Testis (tissue), 3 donors: Measurements from ENCODE around the gene NHSL2. TPM values are rescaled to one million over a fixed set of nuclear protein-coding genes. Genes with fewer than 3 reads are reported as not detected.

Source experiments
- DNase-seq: peaks from one replicate; pipeline ENCODE4 v3.0.0-alpha.2; 2019
- H3K27ac ChIP-seq, 2 donors: fragments of 200-600 bp; sonication (generic); one replicate each; pipeline ENCODE4 v1.5.1; 2019
- H3K27me3 ChIP-seq: fragments of 200-600 bp; sonication (generic); one replicate; pipeline ENCODE4 v1.5.1; 2019
- H3K36me3 ChIP-seq: fragments of 200-600 bp; sonication (generic); one replicate; pipeline ENCODE4 v1.5.1; 2017; ENCODE audit warnings: low read depth; ENCODE audit errors: missing control alignments
- H3K4me1 ChIP-seq: fragments of 200-600 bp; sonication (generic); one replicate; pipeline ENCODE4 v1.5.1; 2019
- H3K4me3 ChIP-seq, 2 donors: fragments of 200-600 bp; sonication (generic); one replicate each; pipeline ENCODE4 v1.5.1; 2017 to 2019
- H3K9me3 ChIP-seq: fragments of 200-600 bp; sonication (generic); one replicate; pipeline ENCODE4 v1.5.1; 2017
- CTCF ChIP-seq, 3 experiments: fragments of 450-650 bp in 2 of 3; fragments of 200-600 bp in 1 of 3; sonication (generic) in 1 of 3; IDR thresholded peaks; one replicate each; pipeline ENCODE4 v1.5.1; 2016 to 2019; ENCODE audit warnings: antibody characterized with exemption in 3 of 3, mild to moderate bottlenecking in 2 of 3, moderate library complexity in 1 of 3
- POLR2A ChIP-seq: fragments of 450-650 bp; IDR thresholded peaks from one replicate; pipeline ENCODE4 v1.6.1; 2017; ENCODE audit warnings: antibody characterized with exemption, mild to moderate bottlenecking, moderate library complexity
- WGBS, 2 donors: methylation state at CpG; one replicate each; pipeline ENCODE4 v1.1.5; 2018; 5-methylcytosine and 5-hydroxymethylcytosine counted together
- intact Hi-C: fragments of 100-400 bp; cut with DNase I; formaldehyde crosslinking; loops from one replicate; pipeline ENCODE4 v1.15.1; 2023; ENCODE audit warnings: low total_unique reads
- polyA plus RNA-seq: library from polyadenylated mRNA; stranded (reverse); fragments of 350-450 nt; fragmentation: Illumina TruSeq; extraction: RNeasy Lipid Tissue Mini Kit (QIAGEN cat#74804); gene quantifications from one replicate; pipeline ENCODE4 v1.2.3, GENCODE V29; 2014; ENCODE audit warnings: low read depth, low replicate concordance; ENCODE audit not compliant: insufficient read depth
- total RNA-seq, 2 donors: library from RNA; depleted of rRNA; stranded (reverse); fragments of >200 nt; gene quantifications; one replicate each; pipeline ENCODE4 v1.2.3, GENCODE V29; 2016

NHSL2 gene
- total and polyA plus RNA-seq, 3 donors from 2014 or later, result 9.5 to 33.1 (median 32.5) TPM

- H3K36me3 ChIP-seq, result no peaks in the 10 kb centered on the region
- intact Hi-C loops, result no loop called here
- no peak overlapping the region for H3K27ac ChIP-seq
- TF ChIP-seq CTCF (IDR thresholded peaks at IDR 0.05) (no peak), POLR2A (no peak)
- DNase-seq, result no peak
- H3K9me3 ChIP-seq, result no peaks in the 10 kb centered on the region
- H3K4me1 ChIP-seq, result no peaks in the 10 kb centered on the region
- no peak overlapping the region for H3K4me3 ChIP-seq
- H3K27me3 ChIP-seq, result no peaks in the 10 kb centered on the region
- 52 to 60% methylated on average over 5 of the region's 5 CpGs for whole genome bisulfite sequencing, 2 donors
These were observed 139.4 kb downstream of the NHSL2 start for GRCh38 chrX:72050011-72050410.

DNA sequence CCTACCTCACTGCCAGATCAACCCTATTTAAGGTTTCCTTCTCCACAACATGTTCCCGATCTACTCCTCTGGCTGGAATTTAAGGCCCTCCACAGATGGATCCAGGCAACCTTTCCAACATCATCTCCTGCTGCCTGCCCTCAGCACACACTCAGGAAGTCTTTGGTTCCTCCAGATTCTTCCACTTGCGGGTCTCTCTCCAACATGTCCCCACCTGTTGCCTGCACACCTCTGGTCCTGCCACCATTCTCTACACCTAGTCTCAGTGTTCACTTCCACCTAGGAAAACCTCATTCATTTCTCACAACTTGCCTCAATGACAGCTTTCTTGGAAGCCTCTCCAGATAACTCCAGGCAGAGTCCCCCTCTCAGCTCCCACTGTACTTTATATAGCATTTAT lies 140.9 kb downstream of the NHSL2 start:
- no peak for DNase-seq
- Histone ChIP-seq H3K9me3 (no peaks in the 10 kb centered on the region), H3K36me3 (no peaks in the 10 kb centered on the region), H3K4me3 (no peak overlapping the region), H3K27ac (no peak overlapping the region), H3K4me1 (no peaks in the 10 kb centered on the region), H3K27me3 (no peaks in the 10 kb centered on the region)
- WGBS, 2 donors, result 87 to 93% methylated on average over 2 of the region's 2 CpGs
- no peak for TF ChIP-seq POLR2A
- intact Hi-C loops, result no loop called here

DNA sequence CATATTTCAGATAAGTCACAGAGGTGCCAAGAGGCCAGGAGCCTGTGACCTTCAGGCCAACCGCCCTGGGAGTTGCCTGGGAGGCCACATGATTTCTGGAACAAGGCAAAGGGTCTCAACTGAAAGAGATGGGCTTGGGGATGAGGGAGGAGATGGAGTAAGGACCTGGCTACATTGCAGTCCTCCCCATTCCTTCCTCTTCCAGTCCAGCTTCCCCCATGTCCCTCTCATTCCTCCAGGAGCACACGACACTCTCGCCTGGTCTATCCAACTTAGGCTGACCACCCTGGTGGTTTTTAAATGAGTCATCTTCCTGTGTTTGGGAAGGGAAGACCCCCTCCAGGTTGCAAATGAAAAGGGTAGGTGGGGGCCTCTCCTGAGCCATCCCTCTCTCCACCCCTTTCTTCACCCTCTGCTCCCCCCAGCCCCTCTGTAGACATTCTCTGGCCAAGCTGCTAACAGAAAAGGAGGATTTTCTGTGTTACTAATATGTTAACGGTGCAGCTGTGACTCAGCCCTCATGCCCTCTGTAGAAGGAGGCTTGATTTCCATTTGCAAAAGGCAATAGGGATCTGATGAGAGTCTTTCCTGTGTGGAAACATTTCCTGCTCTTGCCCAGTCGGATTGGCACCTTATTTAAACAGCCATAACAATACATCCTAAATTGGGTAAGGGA lies 141.9 kb downstream of the NHSL2 start:
- WGBS, 2 donors, result 74 to 75% methylated on average over 2 to 5 of the region's 5 CpGs
- no peak overlapping the region for H3K27ac ChIP-seq
- no peak for DNase-seq
- H3K4me3 ChIP-seq, result no peak overlapping the region
- H3K27me3 ChIP-seq, result no peaks in the 10 kb centered on the region
- H3K4me1 ChIP-seq, result no peaks in the 10 kb centered on the region
- H3K9me3 ChIP-seq, result no peaks in the 10 kb centered on the region
- intact Hi-C loops, result no loop called here
- H3K36me3 ChIP-seq, result no peaks in the 10 kb centered on the region
- no peak for TF ChIP-seq POLR2A
- no peak for TF ChIP-seq CTCF (IDR thresholded peaks at IDR 0.05)

DNA sequence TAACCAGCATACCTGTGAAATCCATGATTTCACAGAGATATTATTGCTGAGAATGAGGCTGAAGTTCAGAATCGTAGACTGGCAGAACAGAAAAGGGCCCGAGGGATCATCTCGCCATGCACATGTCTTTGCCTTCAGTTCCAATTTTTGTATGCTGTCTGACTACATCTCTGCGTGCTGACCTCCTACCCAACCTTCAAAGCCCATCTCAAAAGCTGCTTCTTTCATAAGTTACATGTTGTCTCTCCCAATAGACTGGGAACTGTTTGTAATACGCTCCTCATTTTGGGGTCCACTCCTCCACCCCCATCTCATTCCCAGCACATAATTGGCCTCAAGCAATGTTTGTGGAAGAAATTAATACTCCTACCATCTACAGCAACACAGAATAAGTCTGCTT lies 142.9 kb downstream of the NHSL2 start:
- no peaks in the 10 kb centered on the region for H3K27me3 ChIP-seq
- peaks cover 4% of the 10 kb centered on the region for H3K4me1 ChIP-seq
- no peak for DNase-seq
- TF ChIP-seq CTCF (IDR thresholded peaks at IDR 0.05) (no peak), POLR2A (no peak)
- H3K4me3 ChIP-seq, result no peak overlapping the region
- 88% methylated on average over 5 of the region's 5 CpGs for WGBS, 2 donors
- no peaks in the 10 kb centered on the region for H3K9me3 ChIP-seq
- intact Hi-C loops, result no loop called here
- no peaks in the 10 kb centered on the region for H3K36me3 ChIP-seq
- no peak overlapping the region for H3K27ac ChIP-seq

- 85 to 92% methylated on average over 7 to 19 of the region's 19 CpGs for WGBS, 2 donors
- Histone ChIP-seq H3K4me3 (no peak overlapping the region), H3K36me3 (no peaks in the 10 kb centered on the region), H3K27ac (no peak overlapping the region), H3K27me3 (no peaks in the 10 kb centered on the region), H3K4me1 (peaks cover 4% of the 10 kb centered on the region), H3K9me3 (no peaks in the 10 kb centered on the region)
- DNase-seq, result no peak
- intact Hi-C loops, result no loop called here
- TF ChIP-seq POLR2A (no peak), CTCF (IDR thresholded peaks at IDR 0.05) (no peak)
These were observed 144.3 kb downstream of the NHSL2 start for GRCh38 chrX:72054779-72055489.
